Stimulated activated CD8-positive, alpha-beta memory T cell treated with anti-CD3 and anti-CD28 coated beads, Interleukin-7, amount 100 ng/mL, for 1 hour (primary cell): Measurements from ENCODE around the gene SLC6A6.

Experiments
- DNase-seq, 2 donors: peaks; one replicate each; pipeline ENCODE4 v3.0.0-alpha.2; 2020; ENCODE audit warnings: low read depth in 2 of 2

The SLC6A6 gene

DNA sequence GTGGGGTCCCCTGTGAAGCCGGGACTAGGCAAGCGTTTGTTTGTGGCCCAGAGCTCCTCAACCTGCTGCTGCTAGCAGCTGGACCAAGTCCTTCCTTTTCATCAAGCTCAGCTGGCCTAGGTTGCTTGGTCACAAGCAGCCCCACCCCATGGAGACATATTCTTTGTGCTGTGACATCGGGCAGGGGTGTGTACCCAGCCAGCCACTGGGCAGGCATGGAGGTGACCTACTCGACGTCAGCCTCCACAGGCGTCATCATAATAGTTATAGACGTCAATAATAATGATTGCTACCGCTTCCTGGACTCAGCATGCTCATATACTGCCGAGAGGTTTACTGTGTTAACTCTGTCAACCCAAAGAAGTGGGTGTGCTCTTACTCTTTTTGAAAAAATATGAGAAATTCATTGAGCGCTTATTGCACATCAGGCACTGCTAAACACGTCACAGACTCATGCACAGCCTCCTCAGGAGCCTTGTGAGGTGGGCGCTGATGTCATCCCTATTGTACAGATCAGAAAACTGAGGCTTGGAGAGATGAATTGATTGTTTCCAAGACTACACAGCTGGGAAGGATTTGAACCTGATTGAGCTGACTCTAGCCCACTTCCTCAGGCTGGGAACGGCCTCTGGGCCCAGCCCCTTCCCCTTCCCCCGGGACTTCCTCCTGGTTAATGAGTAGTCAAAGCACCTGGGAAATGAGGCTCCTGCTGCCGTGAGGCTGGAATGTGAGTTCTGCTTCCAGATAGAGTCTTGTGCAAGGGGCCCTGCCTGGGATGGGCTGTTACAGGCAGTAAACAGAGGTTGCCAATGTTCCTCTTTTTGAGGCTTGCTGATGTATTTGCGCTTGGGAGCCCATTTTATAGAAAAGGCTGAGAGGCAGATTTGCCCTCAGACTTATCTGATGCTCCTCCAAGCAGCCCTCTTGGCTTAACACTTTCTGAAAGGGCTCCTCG is 16.2 kb downstream of the SLC6A6 start:
- no peak for DNase-seq

DNA sequence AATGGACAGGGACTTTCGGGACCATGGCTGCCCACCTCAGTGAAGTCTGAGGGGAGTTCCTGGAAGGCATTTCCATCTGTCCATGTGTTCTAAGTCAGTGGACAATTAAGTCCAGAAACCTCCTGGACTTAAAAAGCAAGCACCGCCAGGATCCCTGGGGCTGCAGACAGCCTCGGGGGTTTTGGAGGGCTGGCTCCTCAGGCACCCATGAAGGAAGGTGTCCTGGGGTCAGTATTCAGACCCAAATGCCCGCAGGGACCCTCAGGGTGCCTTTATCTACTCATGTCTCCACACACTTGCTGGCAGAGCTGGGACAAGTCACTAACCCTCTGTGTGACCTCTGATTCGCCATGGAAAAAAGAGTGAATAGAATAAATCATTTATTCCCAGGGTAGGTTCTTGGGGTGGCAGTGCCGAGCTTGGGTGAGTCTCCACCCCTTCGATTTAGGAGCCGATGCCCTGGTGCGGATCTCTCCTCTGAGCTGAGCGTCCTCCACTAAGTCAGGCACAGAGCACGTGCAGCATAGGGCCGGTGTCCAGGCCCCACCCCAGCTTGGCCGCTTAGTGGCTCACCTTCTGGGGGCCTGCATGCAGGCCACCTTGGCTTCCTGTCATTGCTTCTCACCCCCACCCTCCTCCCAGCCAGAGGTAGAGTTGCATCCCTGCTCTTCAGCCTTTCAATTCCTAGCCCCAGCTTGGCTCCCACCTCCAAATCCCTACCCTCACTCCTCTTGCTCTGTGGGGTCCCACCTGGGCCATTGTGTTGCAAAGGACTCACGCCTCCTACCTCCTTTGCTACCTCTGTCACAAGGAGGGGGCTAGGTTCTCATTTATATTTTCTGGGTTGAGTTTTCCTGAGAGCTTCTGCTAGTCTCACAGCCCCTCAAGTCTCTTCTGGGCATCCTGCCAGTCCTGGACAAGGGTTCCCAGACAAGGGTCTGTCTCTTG is 19.9 kb downstream of the SLC6A6 start:
- DNase-seq = no peak

- DNase-seq = no peak
Observed at GRCh38 chr3:14423197-14423743, 20.9 kb downstream of the SLC6A6 start.

DNA sequence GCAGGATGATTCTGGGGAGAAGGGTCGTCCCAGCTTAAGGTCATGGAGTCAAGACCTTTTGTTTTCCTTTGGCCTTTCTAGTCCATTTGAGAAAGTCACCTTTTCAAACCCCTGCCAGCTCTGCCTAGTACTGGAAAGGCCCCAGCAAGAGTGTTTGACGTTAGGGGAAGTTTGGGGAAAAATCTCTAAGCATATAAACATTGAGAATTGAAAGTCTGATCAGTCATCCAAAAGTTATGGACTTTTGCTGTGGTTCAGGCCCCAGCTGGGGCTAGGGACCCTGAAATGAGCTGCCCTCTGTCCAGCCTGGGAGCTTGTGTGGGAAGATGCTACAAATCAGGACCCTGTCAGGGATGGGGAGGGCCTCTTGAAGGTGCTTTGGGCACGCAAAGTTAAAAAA is 21.6 kb downstream of the SLC6A6 start:
- DNase-seq = no peak

DNA sequence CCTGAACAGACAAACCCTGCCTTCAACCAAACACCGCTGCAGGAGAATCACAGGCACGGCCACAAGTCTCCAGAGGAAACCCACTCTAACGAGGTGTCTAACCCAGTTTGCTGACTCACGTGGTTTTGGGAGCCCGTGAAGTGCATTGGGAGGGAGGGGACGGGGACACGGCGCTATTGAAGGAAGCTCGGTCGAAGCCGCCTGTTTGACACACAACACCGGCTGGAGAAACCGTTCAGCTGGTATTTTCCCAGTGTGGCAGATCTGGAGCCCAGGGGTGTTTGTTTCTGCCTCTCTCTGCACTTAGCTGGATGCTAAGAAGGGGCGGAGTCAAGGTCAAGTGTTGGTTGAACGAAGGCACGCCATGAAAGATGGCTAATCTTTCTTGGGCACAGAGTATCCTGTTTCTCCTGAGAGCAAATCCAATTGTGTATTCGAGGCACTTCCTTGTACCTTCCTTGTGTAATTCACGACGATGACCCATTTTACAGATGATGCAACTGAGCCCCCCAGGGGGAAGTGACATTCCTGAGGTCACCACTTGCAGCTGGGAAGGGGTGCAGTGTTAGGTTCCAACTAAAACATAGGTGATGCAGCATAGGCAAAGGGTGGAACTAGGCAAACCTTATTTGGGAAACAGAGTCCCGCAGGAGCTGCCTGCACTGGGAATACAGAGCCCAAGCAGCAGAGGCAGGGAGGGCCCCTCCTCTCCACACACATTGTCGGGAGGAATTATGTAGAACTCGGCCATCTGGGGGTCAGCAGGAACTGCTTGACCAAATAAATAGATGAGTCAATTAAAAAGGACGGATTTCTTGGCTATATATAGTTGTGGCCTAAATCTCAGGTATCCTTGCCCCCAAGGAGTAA is 22.5 kb downstream of the SLC6A6 start:
- DNase-seq = peak in 1 of 2 donors; percentile 30

GRCh38 chr3:14425581-14426304 is 23.3 kb downstream of the SLC6A6 start:
- DNase-seq = no peak

- DNase-seq = no peak
Observed at GRCh38 chr3:14426305-14426620, 23.9 kb downstream of the SLC6A6 start.

- no peak for DNase-seq
Observed at GRCh38 chr3:14428087-14429033, 26.0 kb downstream of the SLC6A6 start.

- DNase-seq = no peak
Observed at GRCh38 chr3:14429237-14429636, 26.8 kb downstream of the SLC6A6 start.

GRCh38 chr3:14429640-14430039 is 27.2 kb downstream of the SLC6A6 start:
- no peak for DNase-seq

GRCh38 chr3:14430053-14430452 is 27.6 kb downstream of the SLC6A6 start:
- DNase-seq = no peak

DNA sequence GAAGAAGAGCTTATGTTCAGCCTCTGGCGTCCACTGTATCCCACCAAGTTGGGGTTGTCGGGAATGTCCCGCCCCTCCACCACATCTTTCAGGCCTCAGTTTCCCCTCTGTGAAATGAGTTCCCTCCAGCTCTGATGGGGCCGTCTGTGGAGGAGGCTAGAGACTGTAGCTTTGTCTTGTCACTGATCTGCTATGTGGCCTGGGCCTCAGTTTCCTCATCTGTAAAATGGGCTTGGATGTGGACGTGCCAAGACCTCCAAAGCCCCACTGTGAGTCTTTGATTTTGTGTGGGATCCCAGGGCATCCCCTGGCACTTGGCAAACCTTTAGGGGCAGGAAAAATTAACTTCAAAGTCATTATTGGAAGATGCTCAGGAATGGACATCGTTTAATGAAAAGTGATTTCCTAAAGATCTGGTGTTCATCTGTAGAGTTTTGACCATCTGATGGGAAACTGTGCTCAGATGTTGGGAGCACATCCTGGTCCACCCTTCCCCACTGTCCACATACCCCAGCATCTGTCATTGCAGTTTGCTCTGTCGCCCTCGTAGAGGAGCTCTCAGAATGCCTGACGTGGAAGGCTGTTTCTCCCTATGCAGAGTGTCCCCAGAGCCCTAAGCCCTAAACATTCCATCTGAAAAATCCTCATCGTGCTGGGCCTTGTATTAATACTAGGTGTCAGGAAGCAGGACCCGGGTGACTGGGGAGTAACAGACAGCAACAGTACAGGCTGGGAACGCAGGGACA is 28.5 kb downstream of the SLC6A6 start:
- DNase-seq = no peak

GRCh38 chr3:14431452-14431916 is 29.1 kb downstream of the SLC6A6 start:
- no peak for DNase-seq

DNA sequence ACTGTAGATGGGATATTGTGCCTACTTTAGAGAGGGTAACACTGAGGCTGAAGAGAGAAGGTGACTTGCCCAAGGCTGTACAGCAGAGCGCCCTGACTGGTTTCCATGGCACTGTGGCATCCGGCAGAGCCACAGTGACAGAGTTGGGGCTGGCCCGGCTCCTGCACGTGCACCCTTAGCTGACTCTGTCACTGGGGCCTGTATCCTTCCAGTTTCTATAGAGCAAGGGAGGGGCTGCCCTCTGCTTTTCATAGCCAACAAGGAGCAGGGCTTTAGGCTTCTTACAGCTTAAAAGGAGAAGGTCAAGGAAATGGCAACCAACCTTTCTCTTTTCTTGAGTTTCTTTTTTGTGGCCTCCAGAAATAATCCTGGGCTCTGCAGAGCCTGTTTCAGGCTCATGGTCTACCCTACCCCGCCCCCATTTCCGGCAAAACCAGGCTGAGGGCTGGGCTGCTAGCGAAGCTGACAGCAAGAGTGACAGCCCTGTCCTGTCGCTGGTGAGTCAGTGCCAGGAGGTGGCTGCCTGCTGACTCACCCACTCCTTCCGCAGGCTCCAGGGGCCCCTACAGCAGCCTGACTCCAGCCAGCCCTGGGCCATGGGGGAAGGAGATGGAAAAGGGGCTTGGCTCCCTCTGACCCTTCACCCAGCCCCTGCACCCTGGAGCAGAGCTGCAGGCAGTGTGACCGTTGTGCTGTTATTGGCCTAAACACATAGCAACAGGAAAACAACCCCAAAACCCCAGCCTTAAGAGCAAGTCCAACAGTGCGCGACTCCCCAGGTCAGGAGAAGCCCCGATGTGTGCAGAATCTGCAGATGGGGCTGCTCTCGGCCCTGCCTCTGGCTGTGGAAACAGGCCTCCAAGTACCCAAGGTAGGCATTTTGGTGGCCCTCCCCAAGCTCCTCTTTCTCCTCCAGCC is 29.8 kb downstream of the SLC6A6 start:
- peak; percentile 82 to 85 for DNase-seq

GRCh38 chr3:14433106-14433505 is 30.7 kb downstream of the SLC6A6 start:
- DNase-seq = no peak

DNA sequence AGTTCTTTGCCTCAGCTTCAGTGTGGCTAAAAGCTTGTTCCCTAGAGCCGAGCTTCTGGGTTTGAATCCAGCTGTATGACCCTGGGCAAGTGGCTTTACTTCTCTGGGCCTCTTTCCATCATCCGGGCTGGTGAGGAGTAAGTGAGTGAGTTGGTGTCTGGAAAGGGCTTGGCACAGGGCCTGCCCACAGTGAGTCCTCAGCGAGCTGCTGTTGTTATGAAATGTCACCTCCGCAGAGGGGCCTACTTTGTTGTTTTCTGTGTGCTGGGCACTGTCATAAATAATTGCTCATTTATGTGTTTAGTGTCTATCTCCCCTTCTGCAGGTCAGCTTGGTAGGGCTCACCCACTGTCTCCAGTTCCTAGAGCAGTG is 31.7 kb downstream of the SLC6A6 start:
- DNase-seq = no peak

GRCh38 chr3:14434498-14435151 is 32.2 kb downstream of the SLC6A6 start:
- DNase-seq = no peak
